ENCODE results near the gene ARMC12. TPM values are rescaled to one million over a fixed set of nuclear protein-coding genes. Genes with fewer than 3 reads are reported as not detected.
"Not testable (repeated sequence)": the region's sequence is repeated elsewhere in the genome, so short reads cannot be mapped to it uniquely, and the experiment has no call there.

ARMC12 gene
- total RNA-seq, 1 experiment from 2014 or later, result not detected

DNA sequence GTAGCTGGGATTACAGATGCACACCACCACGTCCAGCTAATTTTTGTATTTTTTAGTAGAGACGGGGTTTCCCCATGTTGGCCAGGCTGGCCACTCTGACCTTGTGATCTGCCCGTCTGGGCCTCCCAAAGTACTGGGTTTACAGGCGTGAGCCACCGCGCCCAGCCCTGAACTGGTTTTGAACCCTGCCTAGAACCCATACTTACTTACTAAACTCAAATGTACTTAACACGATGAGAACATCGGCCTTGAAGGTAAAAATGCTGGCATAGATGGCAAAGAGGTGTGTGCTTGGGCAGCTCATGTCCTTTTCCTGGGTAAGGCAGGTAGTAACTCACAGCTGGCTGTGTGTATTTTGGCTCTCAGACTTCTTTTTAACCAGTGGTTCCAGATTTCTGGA, 3.2 kb upstream of the ARMC12 start:
- no peaks in the 10 kb centered on the region for H3K36me3 Mint-ChIP-seq (ENCODE audit: insufficient read depth, unreplicated experiment)

GRCh38 chr6:35734319-35734718, 2.5 kb upstream of the ARMC12 start:
- H3K9me3 Mint-ChIP-seq (ENCODE audit: unreplicated experiment); H3K27me3 Mint-ChIP-seq (ENCODE audit: insufficient read depth, unreplicated experiment); H3K36me3 Mint-ChIP-seq (ENCODE audit: insufficient read depth, unreplicated experiment); POLR2A ChIA-PET; H3K36me3 ChIP-seq (ENCODE audit: control insufficient read depth, insufficient read depth, low read length); H3K27me3 ChIP-seq (replicated peaks; ENCODE audit: control insufficient read depth, insufficient read depth, low read length); H3K9me3 ChIP-seq; H3K4me1 Mint-ChIP-seq (ENCODE audit: low read depth, unreplicated experiment); DNase-seq; H3K4me3 Mint-ChIP-seq (ENCODE audit: unreplicated experiment); H3K27ac Mint-ChIP-seq (ENCODE audit: unreplicated experiment); H3K4me3 ChIP-seq (ENCODE audit: low read depth, low read length); BruUV-seq (replicated peaks): not testable (repeated sequence)
- CTCF ChIA-PET, result interaction anchor here (0.6 to 0.7 kb wide), 2 partner anchors 27 to 263 kb away, joined by 4 read pairs; no protein-coding TSS in a partner anchor
- H3K4me1 ChIP-seq, result peaks cover 24% of the 10 kb centered on the region
- intact Hi-C loops (cut with micrococcal nuclease; ENCODE audit: unreplicated experiment), result loop anchor here (10.0 kb wide), 1 partner anchor 440 kb away; the partner anchor contains the start of gene DEF6

More for the DNA sequence above, 3.2 kb upstream of the ARMC12 start:
- no peaks in the 10 kb centered on the region for H3K36me3 ChIP-seq (ENCODE audit: control insufficient read depth, insufficient read depth, low read length)
- no peaks in the 10 kb centered on the region for H3K9me3 Mint-ChIP-seq (ENCODE audit: unreplicated experiment)
- TF ChIP-seq, protein P1, sequence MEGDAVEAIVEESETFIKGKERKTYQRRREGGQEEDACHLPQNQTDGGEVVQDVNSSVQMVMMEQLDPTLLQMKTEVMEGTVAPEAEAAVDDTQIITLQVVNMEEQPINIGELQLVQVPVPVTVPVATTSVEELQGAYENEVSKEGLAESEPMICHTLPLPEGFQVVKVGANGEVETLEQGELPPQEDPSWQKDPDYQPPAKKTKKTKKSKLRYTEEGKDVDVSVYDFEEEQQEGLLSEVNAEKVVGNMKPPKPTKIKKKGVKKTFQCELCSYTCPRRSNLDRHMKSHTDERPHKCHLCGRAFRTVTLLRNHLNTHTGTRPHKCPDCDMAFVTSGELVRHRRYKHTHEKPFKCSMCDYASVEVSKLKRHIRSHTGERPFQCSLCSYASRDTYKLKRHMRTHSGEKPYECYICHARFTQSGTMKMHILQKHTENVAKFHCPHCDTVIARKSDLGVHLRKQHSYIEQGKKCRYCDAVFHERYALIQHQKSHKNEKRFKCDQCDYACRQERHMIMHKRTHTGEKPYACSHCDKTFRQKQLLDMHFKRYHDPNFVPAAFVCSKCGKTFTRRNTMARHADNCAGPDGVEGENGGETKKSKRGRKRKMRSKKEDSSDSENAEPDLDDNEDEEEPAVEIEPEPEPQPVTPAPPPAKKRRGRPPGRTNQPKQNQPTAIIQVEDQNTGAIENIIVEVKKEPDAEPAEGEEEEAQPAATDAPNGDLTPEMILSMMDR (IDR thresholded peaks at IDR 0.05; ENCODE audit: insufficient read depth in 1 of 2, low read depth in 1 of 2, low read length in 1 of 2, severe bottlenecking in 1 of 2, unreplicated experiment in 1 of 2), result no peak
- no peak for DNase-seq
- no peaks in the 10 kb centered on the region for H3K27me3 ChIP-seq (replicated peaks; ENCODE audit: control insufficient read depth, insufficient read depth, low read length)
- no peaks in the 10 kb centered on the region for H3K27me3 Mint-ChIP-seq (ENCODE audit: insufficient read depth, unreplicated experiment)
- intact Hi-C loops (cut with micrococcal nuclease; ENCODE audit: unreplicated experiment), result loop anchor here (10.0 kb wide), 1 partner anchor 439 kb away; the partner anchor contains the start of gene DEF6
- peaks cover 30% of the 10 kb centered on the region for H3K4me1 ChIP-seq
- ChIA-PET POLR2A (no interaction called here), CTCF (no interaction called here)
- no peak overlapping the region for H3K4me3 ChIP-seq (ENCODE audit: low read depth, low read length)
- H3K27ac Mint-ChIP-seq (ENCODE audit: unreplicated experiment), result no peak overlapping the region
- no peak overlapping the region for H3K4me3 Mint-ChIP-seq (ENCODE audit: unreplicated experiment)
- H3K4me1 Mint-ChIP-seq (ENCODE audit: low read depth, unreplicated experiment), result peaks cover 11% of the 10 kb centered on the region
- no TSS peak for BruUV-seq (replicated peaks)
- no peaks in the 10 kb centered on the region for H3K9me3 ChIP-seq

- Mint-ChIP-seq H3K4me1 (ENCODE audit: low read depth, unreplicated experiment) (peaks cover 7% of the 10 kb centered on the region), H3K4me3 (ENCODE audit: unreplicated experiment) (no peak overlapping the region), H3K9me3 (ENCODE audit: unreplicated experiment) (no peaks in the 10 kb centered on the region), H3K27me3 (ENCODE audit: insufficient read depth, unreplicated experiment) (no peaks in the 10 kb centered on the region), H3K27ac (ENCODE audit: unreplicated experiment) (no peak overlapping the region), H3K36me3 (ENCODE audit: insufficient read depth, unreplicated experiment) (no peaks in the 10 kb centered on the region)
- TF ChIP-seq, protein P1 (IDR thresholded peaks at IDR 0.05; ENCODE audit: insufficient read depth in 1 of 2, low read depth in 1 of 2, low read length in 1 of 2, severe bottlenecking in 1 of 2, unreplicated experiment in 1 of 2), result no peak
- no peaks in the 10 kb centered on the region for H3K9me3 ChIP-seq
- H3K4me1 ChIP-seq, result peaks cover 29% of the 10 kb centered on the region
- no peak for DNase-seq
- H3K36me3 ChIP-seq (ENCODE audit: control insufficient read depth, insufficient read depth, low read length), result no peaks in the 10 kb centered on the region
- ChIA-PET POLR2A (no interaction called here), CTCF (no interaction called here)
- intact Hi-C loops (cut with micrococcal nuclease; ENCODE audit: unreplicated experiment), result loop anchor here (10.0 kb wide), 1 partner anchor 441 kb away; the partner anchor contains the start of gene DEF6
- BruUV-seq (replicated peaks), result no TSS peak
- no peaks in the 10 kb centered on the region for H3K27me3 ChIP-seq (replicated peaks; ENCODE audit: control insufficient read depth, insufficient read depth, low read length)
- H3K4me3 ChIP-seq (ENCODE audit: low read depth, low read length), result no peak overlapping the region
Observed at GRCh38 chr6:35735452-35735851, 1.4 kb upstream of the ARMC12 start.

All from Caco-2 (cell line).